WERI-Rb-1 (cell line): ENCODE measurements around the gene TRIM65.

ENCODE experiments used
- DNase-seq: peaks from one replicate; pipeline ENCODE4 v3.0.0-alpha.2; 2020
- H3K27ac ChIP-seq: fragments of 250-450 bp; sonication (Bioruptor Pico); 2 replicates; pipeline ENCODE4 v1.5.1; 2020; ENCODE audit warnings: mild to moderate bottlenecking, moderate library complexity
- H3K27me3 ChIP-seq: fragments of 250-450 bp; sonication (Bioruptor Pico); 2 replicates; pipeline ENCODE4 v1.5.1; 2021; ENCODE audit warnings: mild to moderate bottlenecking, low read depth, moderate library complexity; ENCODE audit not compliant: insufficient read depth, severe bottlenecking
- H3K36me3 ChIP-seq: fragments of 250-450 bp; sonication (Bioruptor Pico); 2 replicates; pipeline ENCODE4 v1.5.1; 2020; ENCODE audit warnings: mild to moderate bottlenecking, moderate library complexity
- H3K4me3 ChIP-seq: 2 replicates; pipeline ENCODE4 v1.5.1; 2011; ENCODE audit warnings: low read depth, mild to moderate bottlenecking, control low read depth, low read length
- H3K9me3 ChIP-seq: fragments of 250-450 bp; sonication (Bioruptor Pico); 2 replicates; pipeline ENCODE4 v1.5.1; 2021; ENCODE audit warnings: mild to moderate bottlenecking, moderate library complexity; ENCODE audit not compliant: severe bottlenecking
- TF ChIP-seq, protein P1 (sequence below): IDR thresholded peaks from 2 replicates; pipeline ENCODE4 v1.5.1; 2011; ENCODE audit warnings: low read depth, mild to moderate bottlenecking, control low read depth, inconsistent platforms, low read length

Gene TRIM65

GRCh38 chr17:75909051-75909811 lies 12.5 kb upstream of the TRIM65 start:
- peaks cover 15% of the 10 kb centered on the region; the same call in 1 of the 2 replicates for H3K36me3 ChIP-seq
- H3K27ac ChIP-seq = no peak overlapping the region
- TF ChIP-seq, protein P1, sequence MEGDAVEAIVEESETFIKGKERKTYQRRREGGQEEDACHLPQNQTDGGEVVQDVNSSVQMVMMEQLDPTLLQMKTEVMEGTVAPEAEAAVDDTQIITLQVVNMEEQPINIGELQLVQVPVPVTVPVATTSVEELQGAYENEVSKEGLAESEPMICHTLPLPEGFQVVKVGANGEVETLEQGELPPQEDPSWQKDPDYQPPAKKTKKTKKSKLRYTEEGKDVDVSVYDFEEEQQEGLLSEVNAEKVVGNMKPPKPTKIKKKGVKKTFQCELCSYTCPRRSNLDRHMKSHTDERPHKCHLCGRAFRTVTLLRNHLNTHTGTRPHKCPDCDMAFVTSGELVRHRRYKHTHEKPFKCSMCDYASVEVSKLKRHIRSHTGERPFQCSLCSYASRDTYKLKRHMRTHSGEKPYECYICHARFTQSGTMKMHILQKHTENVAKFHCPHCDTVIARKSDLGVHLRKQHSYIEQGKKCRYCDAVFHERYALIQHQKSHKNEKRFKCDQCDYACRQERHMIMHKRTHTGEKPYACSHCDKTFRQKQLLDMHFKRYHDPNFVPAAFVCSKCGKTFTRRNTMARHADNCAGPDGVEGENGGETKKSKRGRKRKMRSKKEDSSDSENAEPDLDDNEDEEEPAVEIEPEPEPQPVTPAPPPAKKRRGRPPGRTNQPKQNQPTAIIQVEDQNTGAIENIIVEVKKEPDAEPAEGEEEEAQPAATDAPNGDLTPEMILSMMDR = no peak
- DNase-seq = no peak
- H3K27me3 ChIP-seq = no peaks in the 10 kb centered on the region
- no peaks in the 10 kb centered on the region for H3K9me3 ChIP-seq
- no peak overlapping the region for H3K4me3 ChIP-seq

GRCh38 chr17:75908201-75908600 lies 11.4 kb upstream of the TRIM65 start:
- TF ChIP-seq, protein P1 = no peak
- H3K27me3 ChIP-seq = no peaks in the 10 kb centered on the region
- H3K4me3 ChIP-seq = no peak overlapping the region
- no peaks in the 10 kb centered on the region for H3K9me3 ChIP-seq
- no peak for DNase-seq
- peaks cover 13% of the 10 kb centered on the region for H3K36me3 ChIP-seq
- no peak overlapping the region for H3K27ac ChIP-seq

DNA sequence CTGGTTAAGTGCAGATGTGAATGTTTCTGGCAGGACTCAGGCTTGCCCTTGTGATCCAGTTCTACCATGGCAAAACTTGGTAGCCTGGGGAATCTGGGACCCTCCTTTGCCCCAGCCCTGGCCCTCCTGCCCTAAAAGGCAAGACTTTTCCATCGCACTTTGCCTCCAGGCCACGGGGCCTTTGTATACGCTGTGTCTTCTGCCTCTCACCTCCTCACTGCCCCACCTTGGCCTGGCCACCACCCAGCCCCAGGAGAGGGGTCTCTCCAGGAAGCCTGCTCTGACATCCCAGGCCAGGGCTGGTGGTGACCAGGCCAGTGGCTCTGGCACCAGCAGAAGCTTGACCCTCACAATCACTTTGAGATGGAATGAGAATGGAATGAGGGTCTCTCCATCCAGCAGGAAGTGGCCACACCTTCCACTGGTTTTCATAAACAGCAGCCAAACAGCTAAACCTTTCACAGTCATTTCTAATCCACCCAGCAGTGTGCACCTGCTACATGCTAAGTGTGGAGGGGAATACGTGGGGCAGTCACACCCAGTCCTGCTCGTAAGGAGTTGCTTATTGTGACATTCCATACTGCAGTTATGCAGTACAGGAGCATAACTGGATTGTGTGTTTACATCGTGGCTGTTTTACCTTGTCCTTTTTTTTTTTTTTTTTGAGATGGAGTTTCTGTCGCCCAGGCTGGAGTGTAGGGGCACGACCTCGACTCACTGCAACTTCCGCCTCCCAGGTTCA lies 9.6 kb upstream of the TRIM65 start:
- Histone ChIP-seq H3K36me3 (peaks cover 19% of the 10 kb centered on the region), H3K27ac (0 out of 2 replicates have a peak overlapping the region, but pooled peaks have one; percentile 19), H3K9me3 (no peaks in the 10 kb centered on the region), H3K27me3 (no peaks in the 10 kb centered on the region), H3K4me3 (no peak overlapping the region)
- no peak for DNase-seq
- TF ChIP-seq, protein P1 = no peak

DNA sequence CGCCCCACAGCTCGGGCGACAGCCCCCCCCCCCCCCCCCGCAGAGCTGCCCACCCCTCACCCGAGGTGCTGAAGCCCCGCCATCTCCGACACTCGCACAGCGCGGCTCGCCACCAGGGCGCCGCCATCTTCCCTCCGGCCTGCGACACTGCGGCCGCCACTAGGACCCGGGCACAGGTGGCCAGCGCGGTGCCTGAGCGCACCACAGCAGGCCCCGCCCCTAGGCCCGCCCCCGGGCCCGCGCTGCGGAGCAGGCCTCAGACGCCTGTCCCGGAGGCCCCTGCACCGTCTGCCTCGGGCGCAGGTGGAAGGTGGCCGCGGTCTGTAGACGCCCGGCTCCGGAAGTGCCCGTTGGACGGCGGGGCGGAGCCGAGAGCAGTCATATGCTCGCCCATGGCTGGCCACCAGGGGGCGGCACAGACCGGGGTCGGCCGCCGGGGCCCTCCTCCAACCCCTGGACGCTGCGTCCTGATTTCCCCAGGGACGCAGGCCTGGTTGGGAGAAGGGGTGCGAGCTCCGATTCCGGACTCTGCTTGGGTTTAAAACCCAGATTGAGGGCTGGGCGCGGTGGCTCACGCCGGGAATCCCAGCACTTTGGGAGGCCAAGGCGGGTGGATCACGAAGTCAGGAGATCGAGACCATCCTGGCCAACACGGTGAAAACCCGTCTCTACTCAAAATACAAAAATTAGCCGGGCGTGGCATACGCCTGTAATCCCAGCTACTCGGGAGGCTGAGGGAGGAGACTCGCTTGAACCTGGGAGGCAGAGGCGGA lies 8.2 kb upstream of the TRIM65 start, which contains the start of gene MRPL38:
MRPL38 (minus strand) TSS at position 136 of the 773 bp plus-strand sequence; CDS start at position 127, 9 bp downstream.
- DNase-seq = peak; percentile 99
- H3K9me3 ChIP-seq = no peaks in the 10 kb centered on the region
- TF ChIP-seq, protein P1 = peak; percentile 92
- peak within 1 kb of the TSS; percentile 59 for H3K4me3 ChIP-seq
- H3K27ac ChIP-seq = peak within 1 kb of the TSS; percentile 83
- H3K27me3 ChIP-seq = no peaks in the 10 kb centered on the region
- peaks cover 31% of the 10 kb centered on the region for H3K36me3 ChIP-seq

DNA sequence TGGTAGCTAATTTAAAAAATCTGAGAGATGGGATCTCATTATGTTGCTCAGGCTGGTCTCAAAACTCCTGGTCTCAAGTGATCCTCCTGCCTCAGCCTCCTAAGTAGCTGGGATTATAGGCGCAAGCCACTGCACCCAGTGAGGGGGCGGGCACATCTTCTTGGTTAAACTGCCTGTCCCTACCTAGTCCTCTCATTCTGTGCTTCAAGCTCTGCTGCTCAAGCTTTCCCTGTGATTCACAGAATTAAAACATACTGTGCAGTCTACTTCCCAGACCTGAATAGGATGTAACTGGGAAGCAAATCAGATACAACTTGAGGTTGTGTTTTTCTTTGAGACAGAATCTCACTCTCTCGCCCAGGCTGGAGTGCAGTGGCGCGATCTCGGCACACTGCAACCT lies 5.7 kb upstream of the TRIM65 start:
- no peak overlapping the region for H3K27ac ChIP-seq
- peaks cover 56% of the 10 kb centered on the region for H3K36me3 ChIP-seq
- no peak for DNase-seq

More for the DNA sequence above, 5.7 kb upstream of the TRIM65 start:
- TF ChIP-seq, protein P1 = no peak
- H3K4me3 ChIP-seq = no peak overlapping the region
- no peaks in the 10 kb centered on the region for H3K9me3 ChIP-seq
- no peaks in the 10 kb centered on the region for H3K27me3 ChIP-seq
